Measurements from ENCODE around the gene CPZ.

DNA sequence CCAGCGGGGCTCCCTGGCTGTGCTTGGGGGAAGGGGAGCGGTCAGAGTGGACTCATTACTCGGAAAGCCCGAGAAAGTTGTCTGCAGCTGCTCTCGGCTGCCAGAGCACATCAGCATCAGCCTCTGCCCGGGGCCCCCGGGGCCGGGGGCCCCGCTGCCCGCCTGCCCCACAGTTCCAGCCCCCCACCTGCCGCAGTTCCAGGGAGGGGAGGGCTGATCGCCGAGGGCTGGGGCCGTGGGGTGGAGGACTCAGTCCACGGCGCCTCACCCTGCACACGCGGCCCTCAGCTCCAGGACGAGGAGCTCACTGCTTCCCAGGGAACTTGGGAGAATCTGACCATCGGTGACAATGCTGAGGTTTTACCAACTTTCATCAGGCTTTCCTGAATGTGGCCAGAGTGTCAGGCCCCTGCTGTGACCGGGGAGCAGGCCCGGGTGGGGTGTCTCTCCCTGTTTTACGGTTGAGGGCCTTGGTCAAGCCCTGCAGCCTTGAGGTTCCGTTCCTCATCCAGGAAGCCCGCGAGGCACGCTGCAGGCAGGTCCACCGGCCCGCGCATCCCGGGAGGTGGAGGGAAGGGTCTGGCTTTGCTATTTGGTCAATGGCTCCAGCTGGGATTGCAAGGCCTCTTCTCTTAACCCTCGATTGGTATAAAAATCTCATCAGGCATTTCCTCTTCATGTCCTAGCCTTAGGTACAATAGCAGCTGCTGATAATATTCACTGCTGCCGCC lies 57.2 kb downstream of the CPZ start:
- TF ChIP-seq POLR2A (IDR thresholded peaks at IDR 0.05; ENCODE audit: low read depth, low read length) (no peak), TAF1 (IDR thresholded peaks at IDR 0.05; ENCODE audit: low read depth, low read length) (no peak), PAX5 (IDR thresholded peaks at IDR 0.05; ENCODE audit: insufficient read depth, low read length, severe bottlenecking) (no peak), POLR2AphosphoS5 (IDR thresholded peaks at IDR 0.05; ENCODE audit: low read depth, low read length) (no peak)
